ENCODE results near the gene TFE3.

The TFE3 gene

GRCh38 chrX:49060914-49061313, 17.8 kb upstream of the TFE3 start:
- DNase-seq, result no peak

GRCh38 chrX:49059681-49060085, 16.5 kb upstream of the TFE3 start:
- DNase-seq, result no peak

- no peak for DNase-seq
Measured at GRCh38 chrX:49059201-49059600, 16.0 kb upstream of the TFE3 start.

- DNase-seq, result no peak
Measured at GRCh38 chrX:49058794-49059193, 15.6 kb upstream of the TFE3 start, which contains the start of gene CCDC120. CCDC120 (plus strand) TSS chrX:49058999; CDS start chrX:49062042, 3,043 bp downstream.

GRCh38 chrX:49054073-49054762, 11.1 kb upstream of the TFE3 start:
- no peak for DNase-seq

GRCh38 chrX:49053223-49054072, 10.3 kb upstream of the TFE3 start:
- peak; percentile 81 for DNase-seq

- no peak for DNase-seq
Measured at GRCh38 chrX:49043987-49044281, 777 bp upstream of the TFE3 start.

- DNase-seq, result no peak
Measured at GRCh38 chrX:49042581-49043219, 457 bp downstream of the TFE3 start.

- no peak for DNase-seq
Measured at GRCh38 chrX:49041744-49042580, 1.2 kb downstream of the TFE3 start.

- DNase-seq, result no peak
Measured at GRCh38 chrX:49040376-49040955, 2.7 kb downstream of the TFE3 start.

GRCh38 chrX:49039598-49040375, 3.4 kb downstream of the TFE3 start:
- DNase-seq, result peak; percentile 63

GRCh38 chrX:49037883-49038475, 5.2 kb downstream of the TFE3 start:
- DNase-seq, result no peak

- DNase-seq, result no peak
Measured at GRCh38 chrX:49030283-49030682, 12.9 kb downstream of the TFE3 start.

- DNase-seq, result no peak
Measured at GRCh38 chrX:49029876-49030275, 13.3 kb downstream of the TFE3 start.

GRCh38 chrX:49019599-49020249, 23.4 kb downstream of the TFE3 start:
- DNase-seq, result no peak

GRCh38 chrX:49019050-49019449, 24.1 kb downstream of the TFE3 start:
- DNase-seq, result no peak

GRCh38 chrX:49003696-49004095, 39.5 kb downstream of the TFE3 start:
- no peak for DNase-seq

GRCh38 chrX:49002091-49002935, 40.8 kb downstream of the TFE3 start, which contains the start of gene GRIPAP1:
GRIPAP1 (minus strand) TSS chrX:49002264; CDS start chrX:49002229, 35 bp downstream.
- DNase-seq, result peak; percentile 92

GRCh38 chrX:49001521-49002090, 41.6 kb downstream of the TFE3 start:
- peak; percentile 80 for DNase-seq
